IPS-18a (cell line): ENCODE measurements around the gene CPEB4.

Source experiments
- H3K27ac ChIP-seq: one replicate; pipeline ENCODE4 v1.5.1; 2013; ENCODE audit warnings: low read length
- H3K27me3 ChIP-seq: one replicate; pipeline ENCODE4 v1.6.1; 2013; ENCODE audit warnings: mild to moderate bottlenecking, low read length; ENCODE audit not compliant: control insufficient read depth, insufficient read depth
- H3K36me3 ChIP-seq: one replicate; pipeline ENCODE4 v1.6.1; 2013; ENCODE audit warnings: low read depth, low read length; ENCODE audit not compliant: control insufficient read depth
- H3K4me1 ChIP-seq: one replicate; pipeline ENCODE4 v1.6.1; 2013; ENCODE audit warnings: low read depth, low read length; ENCODE audit not compliant: control insufficient read depth
- H3K4me3 ChIP-seq: one replicate; pipeline ENCODE4 v1.5.1; 2013; ENCODE audit warnings: low read length
- H3K9ac ChIP-seq: one replicate; pipeline ENCODE4 v1.6.1; 2013; ENCODE audit warnings: mild to moderate bottlenecking, low read length, moderate library complexity
- H3K9me3 ChIP-seq: one replicate; pipeline ENCODE4 v1.6.1; 2013; ENCODE audit warnings: low read depth, low read length; ENCODE audit not compliant: control insufficient read depth

CPEB4 gene

DNA sequence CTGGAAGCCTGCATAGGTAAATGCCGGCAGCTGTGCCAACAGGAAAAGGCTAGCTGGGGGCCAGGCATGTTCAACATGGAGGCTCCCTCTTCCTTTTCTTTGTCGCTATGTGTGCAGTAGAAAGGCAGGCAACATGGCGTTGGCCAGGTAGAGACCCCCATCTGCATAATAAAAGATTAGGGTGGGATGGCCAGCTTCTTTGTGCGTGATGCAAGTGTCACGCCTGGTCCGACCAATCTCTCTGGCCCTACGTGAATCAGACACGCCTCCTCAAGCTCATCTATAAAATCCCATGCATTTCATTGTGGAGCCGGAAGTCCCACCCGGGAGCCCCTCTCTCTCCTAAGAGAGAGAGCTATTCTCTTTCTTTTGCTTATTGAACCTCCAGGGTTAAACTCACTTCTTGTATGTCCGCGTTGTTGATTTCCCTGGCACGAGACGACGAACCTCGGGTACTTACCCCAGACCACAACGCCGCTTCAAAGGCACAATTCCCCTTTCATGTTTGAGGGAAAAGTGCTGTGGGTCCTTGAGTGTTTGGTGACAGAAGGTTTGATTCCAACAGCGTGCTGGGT is 75.8 kb downstream of the CPEB4 start:
- Histone ChIP-seq H3K36me3 (no peaks in the 10 kb centered on the region), H3K9ac (peak overlapping the region; percentile 74), H3K4me1 (peaks cover 29% of the 10 kb centered on the region), H3K4me3 (peak overlapping the region; percentile 30), H3K27ac (peak overlapping the region; percentile 84), H3K9me3 (no peaks in the 10 kb centered on the region), H3K27me3 (no peaks in the 10 kb centered on the region)

DNA sequence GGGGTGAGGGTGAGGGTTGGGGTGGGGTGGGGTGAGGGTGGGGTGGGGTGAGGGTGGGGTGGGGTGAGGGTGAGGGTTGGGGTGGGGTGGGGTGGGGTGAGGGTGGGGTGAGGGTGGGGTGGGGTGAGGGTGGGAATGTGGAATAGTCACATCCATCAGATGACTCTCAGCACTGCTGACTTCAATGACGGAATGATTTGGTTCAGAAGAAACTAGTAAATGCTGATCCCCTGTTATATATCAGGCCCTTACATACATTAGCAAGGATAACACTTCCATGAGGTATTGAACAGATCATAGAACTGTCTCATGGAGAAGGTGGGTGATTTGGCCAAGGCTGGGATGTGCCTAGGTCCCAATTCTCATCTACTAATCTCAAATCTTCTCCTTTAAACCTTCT is 76.4 kb downstream of the CPEB4 start:
- Histone ChIP-seq H3K4me3 (peak overlapping the region; percentile 30), H3K9me3 (no peaks in the 10 kb centered on the region), H3K36me3 (no peaks in the 10 kb centered on the region), H3K27me3 (no peaks in the 10 kb centered on the region), H3K4me1 (peaks cover 32% of the 10 kb centered on the region), H3K9ac (no peak overlapping the region), H3K27ac (no peak overlapping the region)

DNA sequence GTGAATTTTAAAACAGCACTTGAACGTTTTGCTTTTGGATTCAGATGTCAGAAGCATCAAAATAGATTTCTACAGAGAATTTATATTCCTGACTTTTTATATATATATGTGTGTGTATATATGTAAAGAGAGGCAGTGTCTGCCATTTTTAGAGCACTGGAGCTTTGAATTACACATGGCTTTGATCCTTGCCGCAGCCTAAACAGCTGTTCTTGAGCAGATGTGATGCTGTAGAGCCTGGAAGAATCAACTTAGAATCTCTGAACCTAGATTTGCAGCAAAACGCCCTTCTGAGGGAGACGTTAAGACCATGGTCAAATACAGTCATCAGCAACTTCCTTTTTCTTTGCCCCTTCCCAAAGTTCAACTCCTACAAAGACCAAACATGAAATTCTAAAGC is 79.1 kb downstream of the CPEB4 start:
- Histone ChIP-seq H3K9ac (no peak overlapping the region), H3K4me3 (no peak overlapping the region), H3K9me3 (no peaks in the 10 kb centered on the region), H3K36me3 (no peaks in the 10 kb centered on the region), H3K4me1 (peaks cover 41% of the 10 kb centered on the region), H3K27me3 (no peaks in the 10 kb centered on the region), H3K27ac (no peak overlapping the region)

DNA sequence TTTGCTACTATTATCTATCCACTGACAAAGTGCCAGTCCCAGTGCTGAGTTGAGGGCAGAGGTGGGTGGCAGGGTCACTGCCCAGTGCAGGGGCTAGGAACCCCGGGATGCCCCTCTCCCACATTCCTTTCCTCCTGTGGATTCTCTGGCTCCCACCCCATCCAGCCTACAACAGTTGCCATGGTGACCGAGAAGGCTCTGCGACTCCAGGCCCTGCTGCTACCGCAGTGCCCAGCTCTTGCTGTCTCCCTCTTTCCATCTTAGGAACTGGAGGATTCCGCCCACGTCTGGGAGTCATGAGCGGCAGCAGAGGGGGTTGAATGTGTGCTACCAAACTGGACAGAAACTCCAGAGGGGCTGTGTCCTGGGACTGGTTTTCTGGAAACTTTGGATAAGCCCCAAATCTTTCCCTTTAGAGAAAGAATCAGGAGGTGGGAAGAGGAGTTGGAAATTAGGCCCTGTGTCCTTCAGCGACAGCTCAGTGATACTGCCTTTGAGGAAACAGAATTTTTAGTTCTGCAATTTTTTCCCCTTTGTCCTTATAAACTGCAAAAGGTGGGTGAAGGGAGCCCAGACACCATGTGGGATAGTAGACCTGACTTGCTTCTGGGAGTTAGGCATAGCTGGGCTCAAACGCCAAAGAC is 80.1 kb downstream of the CPEB4 start:
- H3K9me3 ChIP-seq = no peaks in the 10 kb centered on the region
- no peaks in the 10 kb centered on the region for H3K36me3 ChIP-seq
- H3K4me1 ChIP-seq = peaks cover 34% of the 10 kb centered on the region
- no peaks in the 10 kb centered on the region for H3K27me3 ChIP-seq
- no peak overlapping the region for H3K4me3 ChIP-seq
- no peak overlapping the region for H3K27ac ChIP-seq
- no peak overlapping the region for H3K9ac ChIP-seq

DNA sequence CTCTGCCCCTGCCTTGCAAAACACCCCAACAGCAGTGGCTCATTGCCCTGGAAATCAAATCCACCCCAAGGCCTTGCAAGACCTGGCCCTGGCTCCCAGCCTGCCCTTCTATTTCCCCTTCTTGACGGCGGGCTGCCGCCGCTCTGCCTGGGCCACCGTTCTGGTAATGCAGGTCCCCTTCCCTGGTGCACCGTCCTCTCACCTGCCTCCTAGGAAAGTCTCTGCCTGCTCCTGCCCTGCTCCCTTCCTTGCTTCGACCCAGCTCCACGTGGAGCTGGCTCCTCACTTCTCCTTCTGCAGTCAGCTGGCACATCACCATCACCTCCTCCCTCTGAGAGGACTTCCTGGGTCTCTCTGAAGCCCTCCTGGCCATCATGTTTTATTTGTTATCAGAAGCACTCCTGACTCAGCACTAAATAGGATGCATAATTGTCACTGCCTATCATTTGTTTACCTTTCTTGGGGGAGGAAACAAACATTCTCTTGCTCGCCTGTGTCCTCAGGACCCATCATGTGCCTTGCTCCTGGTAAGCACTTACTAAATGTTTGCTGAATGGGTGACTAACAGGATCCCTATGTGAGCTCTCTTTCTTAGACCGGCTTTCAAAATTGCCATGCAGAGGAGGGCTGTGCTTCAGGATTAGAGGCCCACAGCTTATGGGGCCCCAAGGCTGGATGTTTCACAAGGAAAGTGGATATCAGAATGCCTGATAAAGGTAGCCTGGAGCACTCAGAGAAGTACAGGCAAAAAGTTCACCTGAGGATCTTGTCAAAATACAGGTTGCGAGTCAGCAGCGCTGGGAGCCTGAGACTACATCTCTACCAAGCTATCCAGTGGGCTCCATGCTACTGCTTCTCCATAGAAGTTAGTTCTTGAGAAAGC is 81.3 kb downstream of the CPEB4 start:
- H3K27me3 ChIP-seq = no peaks in the 10 kb centered on the region
- H3K27ac ChIP-seq = no peak overlapping the region
- H3K36me3 ChIP-seq = no peaks in the 10 kb centered on the region
- peaks cover 36% of the 10 kb centered on the region for H3K4me1 ChIP-seq
- H3K9ac ChIP-seq = no peak overlapping the region
- no peaks in the 10 kb centered on the region for H3K9me3 ChIP-seq
- no peak overlapping the region for H3K4me3 ChIP-seq

DNA sequence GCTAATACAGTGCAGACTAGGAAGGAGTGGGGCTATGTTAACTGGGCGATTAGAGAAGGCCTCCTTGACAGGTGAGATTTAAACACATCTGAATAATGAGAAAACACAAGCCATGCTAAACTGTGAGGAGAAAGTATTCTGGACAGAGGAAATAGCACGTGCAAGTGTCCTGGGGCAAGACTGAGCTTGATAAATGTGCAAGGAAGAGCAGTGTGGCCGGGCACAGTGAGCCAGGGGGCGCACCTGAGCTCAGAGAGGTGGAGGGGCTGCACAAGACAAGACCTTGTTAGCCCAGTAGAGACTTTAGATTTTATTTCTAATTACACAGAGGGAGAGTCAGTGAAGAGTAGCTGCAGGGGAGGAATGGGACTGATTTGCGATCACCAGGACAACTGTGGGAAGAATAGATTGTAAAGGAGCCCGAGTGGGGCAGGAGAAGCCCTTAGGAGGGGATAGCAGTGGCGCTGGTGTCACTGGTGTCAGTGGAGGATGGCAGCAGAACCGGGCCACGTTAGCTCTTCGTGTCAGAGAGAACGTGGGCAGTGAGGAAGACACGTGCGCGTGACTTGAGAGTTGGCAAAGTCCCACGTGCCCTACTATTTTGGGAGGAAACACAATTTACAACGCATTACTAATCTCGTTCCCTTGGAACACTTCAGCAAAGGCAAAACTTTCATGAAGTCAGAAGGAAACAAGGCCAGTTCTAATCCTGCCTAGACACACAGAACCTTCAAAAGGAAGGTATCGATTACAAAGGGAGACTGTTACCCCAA is 82.9 kb downstream of the CPEB4 start:
- H3K27me3 ChIP-seq = no peaks in the 10 kb centered on the region
- no peaks in the 10 kb centered on the region for H3K36me3 ChIP-seq
- no peak overlapping the region for H3K27ac ChIP-seq
- no peak overlapping the region for H3K4me3 ChIP-seq
- no peak overlapping the region for H3K9ac ChIP-seq
- H3K4me1 ChIP-seq = peaks cover 32% of the 10 kb centered on the region
- no peaks in the 10 kb centered on the region for H3K9me3 ChIP-seq

DNA sequence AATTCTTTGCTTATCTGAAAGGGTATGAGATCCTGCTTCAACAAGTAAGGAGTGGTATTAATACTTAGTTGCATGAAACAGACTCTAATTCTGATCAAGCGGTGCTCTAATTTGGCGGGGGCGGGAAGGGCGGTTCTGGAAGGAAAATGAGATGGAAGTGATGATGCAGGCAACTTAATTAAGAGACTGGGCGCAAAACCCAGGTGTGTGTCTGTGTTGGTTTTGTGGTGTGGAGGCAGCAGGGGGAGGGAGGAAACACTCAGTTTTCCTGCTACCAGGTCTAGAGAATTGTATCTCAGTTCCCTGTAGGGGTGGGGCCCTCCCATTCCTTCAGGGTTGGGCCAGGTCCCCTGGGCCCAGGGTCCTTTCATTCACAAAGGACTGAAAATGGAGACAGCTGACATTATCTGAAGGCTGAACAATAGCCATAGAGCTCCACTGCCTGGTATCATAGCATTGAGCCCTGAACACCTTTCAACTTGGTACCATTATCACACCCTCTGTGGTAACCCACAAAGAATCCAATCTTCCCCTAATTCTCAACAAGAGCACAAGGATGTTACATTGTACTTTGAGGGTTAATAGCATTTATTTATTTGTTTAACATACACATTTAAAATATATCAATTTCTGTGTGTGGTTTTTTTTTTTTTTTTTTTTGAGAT is 83.7 kb downstream of the CPEB4 start:
- Histone ChIP-seq H3K27ac (no peak overlapping the region), H3K4me1 (peaks cover 32% of the 10 kb centered on the region), H3K36me3 (no peaks in the 10 kb centered on the region), H3K27me3 (no peaks in the 10 kb centered on the region), H3K9ac (no peak overlapping the region), H3K9me3 (no peaks in the 10 kb centered on the region), H3K4me3 (no peak overlapping the region)

DNA sequence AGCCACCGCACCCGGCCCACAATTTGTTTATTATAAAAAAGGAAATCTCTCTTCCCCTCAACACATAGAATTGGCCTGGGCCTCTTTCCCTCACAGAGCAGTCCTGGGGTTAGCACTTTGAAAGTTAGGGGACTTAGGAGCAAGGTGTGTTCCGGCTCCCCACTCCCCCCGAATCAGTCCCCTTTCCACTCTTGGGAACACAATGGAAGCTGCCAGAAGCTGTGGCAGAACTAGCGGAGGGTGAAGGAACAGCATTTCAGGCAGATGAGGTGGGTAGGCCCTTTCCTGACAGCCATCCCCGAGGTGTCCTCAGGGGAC is 84.4 kb downstream of the CPEB4 start:
- H3K4me3 ChIP-seq = peak overlapping the region; percentile 58
- H3K9ac ChIP-seq = peak overlapping the region; percentile 40
- no peaks in the 10 kb centered on the region for H3K27me3 ChIP-seq
- H3K9me3 ChIP-seq = no peaks in the 10 kb centered on the region
- no peaks in the 10 kb centered on the region for H3K36me3 ChIP-seq
- peaks cover 32% of the 10 kb centered on the region for H3K4me1 ChIP-seq
- no peak overlapping the region for H3K27ac ChIP-seq

DNA sequence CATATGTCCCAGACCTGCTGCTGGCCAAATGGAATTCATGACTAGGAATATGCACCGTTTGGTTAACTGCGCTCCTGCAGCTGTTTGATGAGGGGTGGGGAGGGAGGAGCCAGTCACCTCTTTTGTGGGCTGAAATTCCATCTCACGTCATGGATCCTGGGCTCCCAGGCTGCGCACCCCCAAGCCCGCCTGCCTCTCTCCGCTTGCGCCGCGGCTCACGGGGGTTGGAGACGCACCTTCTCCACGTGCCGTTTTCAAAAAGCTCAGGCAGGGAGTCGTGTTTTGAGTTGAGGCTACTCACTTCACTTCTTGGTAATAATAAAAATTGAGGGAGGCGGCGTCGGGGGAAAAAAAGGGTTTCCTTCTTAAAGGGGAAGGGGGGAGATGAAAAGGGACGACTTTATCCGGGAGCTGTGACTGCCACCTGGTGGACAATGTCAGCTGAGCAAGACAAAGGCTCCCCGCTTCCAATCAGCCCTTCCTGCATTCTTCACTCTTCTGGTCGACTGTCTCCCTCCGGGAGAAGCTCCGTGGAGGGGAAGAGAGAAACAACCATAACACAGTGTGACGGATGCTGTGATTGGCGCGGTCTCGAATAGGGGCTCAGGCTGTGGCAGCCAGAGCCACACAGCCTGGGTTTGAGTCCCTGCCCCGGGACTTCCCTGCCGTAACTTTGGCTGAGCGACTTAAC is 84.9 kb downstream of the CPEB4 start:
- Histone ChIP-seq H3K9ac (peak overlapping the region; percentile 40), H3K27ac (peak overlapping the region; percentile 32), H3K4me1 (peaks cover 29% of the 10 kb centered on the region), H3K27me3 (no peaks in the 10 kb centered on the region), H3K4me3 (peak overlapping the region; percentile 58), H3K9me3 (no peaks in the 10 kb centered on the region), H3K36me3 (no peaks in the 10 kb centered on the region)

DNA sequence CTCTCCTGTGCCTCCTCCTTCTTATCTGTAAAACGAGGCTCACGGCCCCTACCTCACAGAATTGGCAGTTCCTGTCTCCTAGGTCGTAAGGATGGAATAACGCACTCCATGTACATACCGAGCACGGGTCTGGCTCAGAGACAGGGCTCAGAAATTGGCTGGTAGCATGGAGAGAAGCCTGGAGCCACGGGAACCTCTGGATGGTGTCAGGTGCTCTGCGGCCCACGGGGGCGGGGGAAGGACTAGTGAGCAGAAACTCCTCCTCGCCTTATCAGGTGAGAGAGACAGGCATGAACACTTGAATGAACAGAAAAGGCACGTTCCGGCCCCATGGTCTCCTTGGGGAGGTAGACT is 85.4 kb downstream of the CPEB4 start:
- Histone ChIP-seq H3K4me3 (peak overlapping the region; percentile 58), H3K27ac (no peak overlapping the region), H3K4me1 (peaks cover 24% of the 10 kb centered on the region), H3K9ac (peak overlapping the region; percentile 40), H3K36me3 (no peaks in the 10 kb centered on the region), H3K27me3 (no peaks in the 10 kb centered on the region), H3K9me3 (no peaks in the 10 kb centered on the region)
